SU-DHL-6 (cell line): ENCODE results near the gene CSF3R.

Source experiments
- H2AFZ ChIP-seq: fragments of 200-600 bp; sonication (generic); 2 replicates; pipeline ENCODE4 v1.6.1; 2014; ENCODE audit warnings: low read depth, mild to moderate bottlenecking, moderate library complexity, mixed read lengths, antibody characterized with exemption, low read length; ENCODE audit not compliant: severe bottlenecking
- H3F3A ChIP-seq: fragments of 200-600 bp; shearing (Covaris generic); 2 replicates; pipeline ENCODE4 v1.6.0; 2016; ENCODE audit warnings: antibody characterized with exemption, mild to moderate bottlenecking; ENCODE audit not compliant: insufficient read depth
- H3K27ac ChIP-seq: fragments of 200-600 bp; sonication (generic); 2 replicates; pipeline ENCODE4 v1.5.1; 2016; ENCODE audit warnings: low read depth, mild to moderate bottlenecking, low read length, moderate library complexity, mixed read lengths
- H3K27me3 ChIP-seq: fragments of 200-600 bp; sonication (generic), shearing (Covaris generic); 2 replicates; pipeline ENCODE4 v1.6.0; 2014; ENCODE audit warnings: mild to moderate bottlenecking, low read length
- H3K36me3 ChIP-seq: fragments of 200-600 bp; sonication (generic); 2 replicates; pipeline ENCODE4 v1.6.1; 2014; ENCODE audit warnings: mild to moderate bottlenecking, low read length, mixed read lengths
- H3K4me2 ChIP-seq: fragments of 300-600, 200-600 bp; shearing (Covaris generic), sonication (generic); 2 replicates; pipeline ENCODE4 v1.6.0; 2014; ENCODE audit warnings: low read length, low read depth, mild to moderate bottlenecking; ENCODE audit not compliant: poor library complexity, severe bottlenecking
- H3K4me3 ChIP-seq: fragments of 200-600 bp; sonication (generic); 2 replicates; pipeline ENCODE4 v1.5.1; 2014; ENCODE audit warnings: antibody characterized with exemption, low read length, mild to moderate bottlenecking, mixed read lengths; ENCODE audit not compliant: insufficient read depth, poor library complexity, severe bottlenecking
- H3K79me2 ChIP-seq: fragments of 200-600 bp; sonication (generic); 2 replicates; pipeline ENCODE4 v1.6.1; 2014; ENCODE audit warnings: mild to moderate bottlenecking, low read length, moderate library complexity; ENCODE audit not compliant: insufficient read depth
- H3K9ac ChIP-seq: fragments of 200-600 bp; sonication (generic); 2 replicates; pipeline ENCODE4 v1.7.0; 2014; ENCODE audit warnings: mild to moderate bottlenecking, low read length
- H3K9me2 ChIP-seq: fragments of 200-600 bp; sonication (generic); replicated peaks from 2 replicates; pipeline ENCODE4 v1.6.1; 2014; ENCODE audit warnings: low read length; ENCODE audit not compliant: insufficient read depth
- H3K9me3 ChIP-seq: fragments of 200-600 bp; sonication (generic); 2 replicates; pipeline ENCODE4 v1.6.1; 2014; ENCODE audit warnings: low read length, mixed read lengths; ENCODE audit not compliant: insufficient read depth
- H4K20me1 ChIP-seq: fragments of 200-600 bp; sonication (generic); 2 replicates; pipeline ENCODE4 v1.6.1; 2014; ENCODE audit warnings: low read depth, mild to moderate bottlenecking, antibody characterized with exemption, low read length, moderate library complexity, mixed read lengths
- EZH2phosphoT487 ChIP-seq: fragments of 200-600 bp; sonication (generic), shearing (Covaris generic); conservative IDR thresholded peaks from 2 replicates; pipeline ENCODE4 v1.6.1; 2018; ENCODE audit warnings: mild to moderate bottlenecking, antibody characterized with exemption, low read length, moderate library complexity, mixed read lengths
- TF ChIP-seq, protein P1 (sequence below): fragments of 200-600 bp; sonication (generic); IDR thresholded peaks from one replicate; pipeline ENCODE4 v1.5.1; 2017; ENCODE audit warnings: antibody characterized with exemption, mild to moderate bottlenecking, low read length, moderate library complexity; ENCODE audit not compliant: insufficient read depth, poor library complexity, severe bottlenecking

CSF3R gene

GRCh38 chr1:36450270-36450918 is 32.3 kb downstream of the CSF3R start, which contains the start of gene OSCP1:
OSCP1 (minus strand) TSS chr1:36450451; CDS start chr1:36450369, 82 bp downstream.
- no peak for TF ChIP-seq EZH2phosphoT487
- TF ChIP-seq, protein P1, sequence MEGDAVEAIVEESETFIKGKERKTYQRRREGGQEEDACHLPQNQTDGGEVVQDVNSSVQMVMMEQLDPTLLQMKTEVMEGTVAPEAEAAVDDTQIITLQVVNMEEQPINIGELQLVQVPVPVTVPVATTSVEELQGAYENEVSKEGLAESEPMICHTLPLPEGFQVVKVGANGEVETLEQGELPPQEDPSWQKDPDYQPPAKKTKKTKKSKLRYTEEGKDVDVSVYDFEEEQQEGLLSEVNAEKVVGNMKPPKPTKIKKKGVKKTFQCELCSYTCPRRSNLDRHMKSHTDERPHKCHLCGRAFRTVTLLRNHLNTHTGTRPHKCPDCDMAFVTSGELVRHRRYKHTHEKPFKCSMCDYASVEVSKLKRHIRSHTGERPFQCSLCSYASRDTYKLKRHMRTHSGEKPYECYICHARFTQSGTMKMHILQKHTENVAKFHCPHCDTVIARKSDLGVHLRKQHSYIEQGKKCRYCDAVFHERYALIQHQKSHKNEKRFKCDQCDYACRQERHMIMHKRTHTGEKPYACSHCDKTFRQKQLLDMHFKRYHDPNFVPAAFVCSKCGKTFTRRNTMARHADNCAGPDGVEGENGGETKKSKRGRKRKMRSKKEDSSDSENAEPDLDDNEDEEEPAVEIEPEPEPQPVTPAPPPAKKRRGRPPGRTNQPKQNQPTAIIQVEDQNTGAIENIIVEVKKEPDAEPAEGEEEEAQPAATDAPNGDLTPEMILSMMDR = no peak
- Histone ChIP-seq H3K36me3 (0 out of 2 replicates have a peak, but pooled peaks cover 4% of the 10 kb centered on the region), H3K9me2 (no peaks in the 10 kb centered on the region), H3K27ac (0 out of 2 replicates have a peak within 1 kb of the TSS, but pooled peaks have one; percentile 3), H4K20me1 (no peaks in the 10 kb centered on the region), H3K79me2 (no peaks in the 10 kb centered on the region), H3K4me2 (peak within 1 kb of the TSS; percentile 85), H3K9me3 (no peaks in the 10 kb centered on the region), H3K9ac (peak within 1 kb of the TSS; percentile 61), H2AFZ (peak within 1 kb of the TSS; percentile 76), H3K27me3 (no peaks in the 10 kb centered on the region), H3K4me3 (peak within 1 kb of the TSS; percentile 53), H3F3A (no peaks in the 10 kb centered on the region)

GRCh38 chr1:36448530-36449056 is 34.1 kb downstream of the CSF3R start:
- H3F3A ChIP-seq = peaks cover 3% of the 10 kb centered on the region; the same call in 1 of the 2 replicates
- H3K27me3 ChIP-seq = no peaks in the 10 kb centered on the region; the same call in 1 of the 2 replicates
- no peaks in the 10 kb centered on the region for H3K36me3 ChIP-seq
- no peak overlapping the region for H3K9ac ChIP-seq
- no peaks in the 10 kb centered on the region for H3K79me2 ChIP-seq
- H2AFZ ChIP-seq = no peak overlapping the region
- TF ChIP-seq, protein P1 = no peak
- no peak for TF ChIP-seq EZH2phosphoT487
- H3K9me2 ChIP-seq = no peaks in the 10 kb centered on the region
- H3K4me2 ChIP-seq = no peak overlapping the region
- no peaks in the 10 kb centered on the region for H3K9me3 ChIP-seq
- H3K4me3 ChIP-seq = no peak overlapping the region
- no peaks in the 10 kb centered on the region for H4K20me1 ChIP-seq
- H3K27ac ChIP-seq = no peak overlapping the region

DNA sequence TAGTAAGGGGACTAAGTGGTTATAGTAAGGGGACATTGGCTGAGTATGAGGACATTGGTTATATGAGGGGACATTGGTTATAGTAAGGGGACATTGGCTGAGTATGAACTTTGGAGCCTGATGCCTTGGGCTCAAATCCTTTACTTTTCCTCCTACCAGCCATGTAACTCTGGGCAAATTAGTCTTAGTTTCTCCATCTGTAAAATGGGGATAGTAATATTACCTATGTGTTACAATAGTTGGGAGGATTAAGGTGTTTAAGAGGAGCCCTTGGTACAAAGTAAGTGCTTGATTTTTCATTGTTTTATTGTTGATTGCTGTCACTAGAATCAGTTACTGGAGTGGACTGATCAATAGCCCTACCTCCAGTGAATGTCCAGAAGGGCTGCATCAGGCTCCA is 35.3 kb downstream of the CSF3R start:
- H3F3A ChIP-seq = peaks cover 3% of the 10 kb centered on the region; the same call in 1 of the 2 replicates
- H3K4me3 ChIP-seq = no peak overlapping the region
- no peaks in the 10 kb centered on the region; the same call in 1 of the 2 replicates for H3K27me3 ChIP-seq
- no peak overlapping the region for H3K27ac ChIP-seq
- no peak overlapping the region for H3K9ac ChIP-seq
- H3K36me3 ChIP-seq = no peaks in the 10 kb centered on the region
- H4K20me1 ChIP-seq = no peaks in the 10 kb centered on the region
- H2AFZ ChIP-seq = no peak overlapping the region
- H3K9me2 ChIP-seq = no peaks in the 10 kb centered on the region
- H3K79me2 ChIP-seq = no peaks in the 10 kb centered on the region
- no peaks in the 10 kb centered on the region for H3K9me3 ChIP-seq
- TF ChIP-seq, protein P1 = no peak
- TF ChIP-seq EZH2phosphoT487 = no peak
- H3K4me2 ChIP-seq = no peak overlapping the region
